SK-N-SH (cell line): ENCODE data around the gene METTL14. TPM values are rescaled to one million over a fixed set of nuclear protein-coding genes. Genes with fewer than 3 reads are reported as not detected.
A peak's percentile ranks its signal among the peaks of the same experiment; 100 is the strongest.

Experiments
- CTCF ChIA-PET: fragments of 300-600, 350-600 bp; formaldehyde crosslinking; extraction: SDS; loops from one replicate; lab custom pipeline; 2021; lab: Yijun Ruan, JAX
- POLR2A ChIA-PET: fragments of 350-600 bp; sonication (Branson Sonifier 250); formaldehyde crosslinking; extraction: SDS; loops from one replicate; lab custom pipeline; 2020; ENCODE audit warnings: antibody characterized with exemption, inconsistent platforms; lab: Yijun Ruan, JAX
- DNase-seq: peaks from one replicate; pipeline ENCODE4 v3.0.0; 2012
- H2AFZ ChIP-seq: fragments of 200-600 bp; sonication (generic); 2 replicates; pipeline ENCODE4 v1.8.1; 2016; ENCODE audit warnings: antibody characterized with exemption, mild to moderate bottlenecking, low read depth
- H3F3A ChIP-seq: fragments of 200-600 bp; sonication (generic); replicated peaks from 2 replicates; pipeline ENCODE3; 2016; ENCODE audit warnings: antibody characterized with exemption, mild to moderate bottlenecking; ENCODE audit not compliant: insufficient read depth
- H3K27ac ChIP-seq, 2 experiments: fragments of 200-500 bp in 1 of 2; fragments of 200-600 bp in 1 of 2; sonication (Bioruptor generic) in 1 of 2; sonication (generic), shearing (Covaris generic) in 1 of 2; 2 replicates each; pipeline versions ENCODE4 v1.5.1 to v1.6.1; 2014 to 2016; ENCODE audit warnings: low read depth in 2 of 2, inconsistent platforms in 1 of 2, low read length in 1 of 2, mild to moderate bottlenecking in 1 of 2, mixed read lengths in 1 of 2
- H3K27me3 ChIP-seq: fragments of 200-600 bp; sonication (generic), shearing (Covaris generic); 2 replicates; pipeline ENCODE4 v1.6.1; 2016; ENCODE audit warnings: mixed run types; ENCODE audit not compliant: insufficient read depth
- H3K36me3 ChIP-seq, 2 experiments: fragments of 200-500 bp in 1 of 2; fragments of 200-600 bp in 1 of 2; sonication (Bioruptor generic) in 1 of 2; sonication (generic) in 1 of 2; replicated peaks in 1 of 2; 2 replicates each; pipeline versions ENCODE3 to v1.5.1; 2014 to 2016; ENCODE audit warnings: low read length in 1 of 2, mild to moderate bottlenecking in 1 of 2; ENCODE audit not compliant: insufficient read depth in 2 of 2, control insufficient read depth in 1 of 2
- H3K4me1 ChIP-seq, 2 experiments: fragments of 200-500 bp in 1 of 2; fragments of 200-600 bp in 1 of 2; sonication (Bioruptor generic) in 1 of 2; sonication (generic), shearing (Covaris generic) in 1 of 2; 2 replicates each; pipeline versions ENCODE4 v1.5.1 to v1.6.1; 2014 to 2016; ENCODE audit warnings: low read depth in 1 of 2, low read length in 1 of 2, mixed run types in 1 of 2; ENCODE audit not compliant: insufficient read depth in 2 of 2, control insufficient read depth in 1 of 2
- H3K4me2 ChIP-seq: fragments of 200-600 bp; sonication (generic), shearing (Covaris generic); 2 replicates; pipeline ENCODE4 v1.6.1; 2017; ENCODE audit warnings: mixed run types
- H3K4me3 ChIP-seq, 2 experiments: fragments of 200-500 bp in 1 of 2; fragments of 200-600 bp in 1 of 2; sonication (Bioruptor generic) in 1 of 2; sonication (generic), shearing (Covaris generic) in 1 of 2; 2 replicates each; pipeline versions ENCODE4 v1.5.1 to v1.8.1; 2014 to 2016; ENCODE audit warnings: low read depth in 2 of 2, inconsistent platforms in 1 of 2, low read length in 1 of 2, mild to moderate bottlenecking in 1 of 2, mixed read lengths in 1 of 2, moderate library complexity in 1 of 2
- H3K79me2 ChIP-seq: fragments of 200-600 bp; sonication (generic); 2 replicates; pipeline ENCODE4 v1.8.1; 2017; ENCODE audit warnings: mild to moderate bottlenecking; ENCODE audit not compliant: insufficient read depth
- H3K9ac ChIP-seq: fragments of 200-600 bp; sonication (generic); 2 replicates; pipeline ENCODE4 v1.6.1; 2017; ENCODE audit warnings: mixed run types
- H3K9me2 ChIP-seq: fragments of 200-600 bp; sonication (generic); 2 replicates; pipeline ENCODE4 v1.6.1; 2017; ENCODE audit warnings: mixed run types
- H3K9me3 ChIP-seq: fragments of 200-600 bp; sonication (generic); 2 replicates; pipeline ENCODE4 v1.6.1; 2017; ENCODE audit warnings: mixed run types, mild to moderate bottlenecking, moderate library complexity
- H4K20me1 ChIP-seq: fragments of 200-600 bp; sonication (generic); 2 replicates; pipeline ENCODE4 v1.6.1; 2017; ENCODE audit warnings: mild to moderate bottlenecking, mixed run types; ENCODE audit not compliant: insufficient read depth
- CHD2 ChIP-seq: fragments of 150-350 bp; IDR thresholded peaks from 2 replicates; pipeline ENCODE4 v1.6.1; 2018; ENCODE audit warnings: low read length; ENCODE audit not compliant: partially characterized antibody
- CTCF ChIP-seq: fragments of 200-600 bp; sonication (generic); IDR thresholded peaks from 2 replicates; pipeline ENCODE4 v1.6.1; 2017; ENCODE audit warnings: antibody characterized with exemption, mild to moderate bottlenecking, moderate library complexity
- ELF1 ChIP-seq: IDR thresholded peaks from 2 replicates; pipeline ENCODE4 v1.4.0; 2012
- EP300 ChIP-seq, 2 experiments: IDR thresholded peaks; 2 replicates each; pipeline versions ENCODE4 v1.4.0 to v1.6.1; 2012; ENCODE audit warnings: borderline replicate concordance in 1 of 2, low read depth in 1 of 2, low read length in 1 of 2
- EZH2phosphoT487 ChIP-seq: fragments of 200-600 bp; sonication (generic); IDR thresholded peaks from 2 replicates; pipeline ENCODE4 v1.6.1; 2017; ENCODE audit warnings: low read depth, mixed run types, mild to moderate bottlenecking, antibody characterized with exemption, moderate library complexity, borderline replicate concordance
- FOSL2 ChIP-seq: IDR thresholded peaks from 2 replicates; pipeline ENCODE4 v1.4.0; 2012; ENCODE audit warnings: low read depth, mild to moderate bottlenecking, moderate library complexity, borderline replicate concordance
- FOXJ3 ChIP-seq: sonication (generic); formaldehyde crosslinking; IDR thresholded peaks from 2 replicates; pipeline ENCODE4 v1.5.1; 2020; ENCODE audit warnings: mild to moderate bottlenecking, missing genetic modification reagents
- GABPA ChIP-seq: IDR thresholded peaks from 2 replicates; pipeline ENCODE4 v1.4.0; 2012; ENCODE audit warnings: low read depth, mild to moderate bottlenecking
- IRF3 ChIP-seq: fragments of 150-350 bp; IDR thresholded peaks from 2 replicates; pipeline ENCODE4 v1.6.1; 2016; ENCODE audit warnings: mild to moderate bottlenecking, low read depth, low read length
- MAX ChIP-seq: IDR thresholded peaks from 2 replicates; pipeline ENCODE4 v1.4.0; 2012; ENCODE audit warnings: low read depth
- MEF2A ChIP-seq: IDR thresholded peaks from 2 replicates; pipeline ENCODE4 v1.4.0; 2012; ENCODE audit warnings: low read depth, borderline replicate concordance
- MXI1 ChIP-seq: IDR thresholded peaks from 2 replicates; pipeline ENCODE4 v1.6.1; 2012; ENCODE audit warnings: mild to moderate bottlenecking, low read depth, low read length, improper control_type of control experiment
- PBX3 ChIP-seq: IDR thresholded peaks from 2 replicates; pipeline ENCODE4; 2012
- POLR2AphosphoS5 ChIP-seq: IDR thresholded peaks from 2 replicates; pipeline ENCODE4 v1.6.1; 2012; ENCODE audit warnings: low read depth, low read length
- RAD21 ChIP-seq: IDR thresholded peaks from 2 replicates; pipeline ENCODE4 v1.6.1; 2012; ENCODE audit warnings: mild to moderate bottlenecking, low read length
- REST ChIP-seq: IDR thresholded peaks from 2 replicates; pipeline ENCODE4 v1.6.1; 2012; ENCODE audit warnings: mild to moderate bottlenecking, low read depth, low read length, moderate library complexity
- RXRA ChIP-seq: IDR thresholded peaks from 2 replicates; pipeline ENCODE4 v1.4.0; 2012; ENCODE audit warnings: low read depth, mild to moderate bottlenecking, borderline replicate concordance
- SIN3A ChIP-seq: IDR thresholded peaks from 2 replicates; pipeline ENCODE4 v1.6.1; 2012; ENCODE audit warnings: low read depth, mild to moderate bottlenecking, low read length, moderate library complexity, borderline replicate concordance
- TAF1 ChIP-seq: IDR thresholded peaks from 2 replicates; pipeline ENCODE4 v1.6.1; 2012; ENCODE audit warnings: low read depth, mild to moderate bottlenecking, low read length, moderate library complexity, borderline replicate concordance
- TCF12 ChIP-seq: IDR thresholded peaks from 2 replicates; pipeline ENCODE4 v1.4.0; 2012
- USF1 ChIP-seq: IDR thresholded peaks from 2 replicates; pipeline ENCODE4 v1.4.0; 2012; ENCODE audit warnings: low read depth, borderline replicate concordance
- YY1 ChIP-seq: IDR thresholded peaks from 2 replicates; pipeline ENCODE4 v1.4.0; 2012; ENCODE audit warnings: low read depth, mild to moderate bottlenecking
- ZBTB33 ChIP-seq: IDR thresholded peaks from 2 replicates; pipeline ENCODE4 v1.4.0; 2012; ENCODE audit warnings: low read depth, borderline replicate concordance
- WGBS: methylation state at CpG from one replicate; pipeline ENCODE4 v1.1.6; 2017; ENCODE audit warnings: low lambda C conversion rate; 5-methylcytosine and 5-hydroxymethylcytosine counted together
- polyA plus RNA-seq, 3 experiments: library from polyadenylated mRNA; depleted of rRNA; stranded (reverse); fragments of >200 nt; gene quantifications; 2 replicates each; pipeline ENCODE4 v1.2.3, GENCODE V29; 2012

The METTL14 gene
- polyA plus RNA-seq, 1 of the 3 experiments (the other 2 are of a cell fraction): 11.0 TPM

GRCh38 chr4:118758293-118758692 lies 73.1 kb downstream of the METTL14 start:
- Histone ChIP-seq H3K36me3 (peaks cover 33 to 63% of the 10 kb centered on the region in 2 experiments), H3K79me2 (peaks cover 75% of the 10 kb centered on the region), H3K9ac (no peak overlapping the region), H4K20me1 (peaks cover 5% of the 10 kb centered on the region; the same call in 1 of the 2 replicates), H3K27me3 (no peaks in the 10 kb centered on the region), H3K27ac (peak overlapping the region; percentile 69 to 99), H3K4me1 (peaks cover 62 to 69% of the 10 kb centered on the region in 2 experiments; a peak in 3 of 4 replicates), H3K9me2 (no peaks in the 10 kb centered on the region), H3F3A (peaks cover 31% of the 10 kb centered on the region), H3K4me3 (no peak overlapping the region), H3K9me3 (no peaks in the 10 kb centered on the region), H2AFZ (no peak overlapping the region), H3K4me2 (peak overlapping the region; percentile 23; the same call in 1 of the 2 replicates)
- 14% methylated on average over 5 of the region's 5 CpGs for WGBS
- no peak for DNase-seq
- ChIA-PET CTCF (interaction anchor here (1.0 to 1.5 kb wide), 2 partner anchors 14 to 284 kb away, joined by 3 to 4 read pairs; no protein-coding TSS in a partner anchor), POLR2A (no interaction called here)
- TF ChIP-seq RAD21 (no peak), FOXJ3 (CRISPR knock-in tag) (no peak), POLR2AphosphoS5 (peak; percentile 80; the same call in 1 of the 2 replicates), USF1 (no peak), CTCF (no peak), CHD2 (no peak), ZBTB33 (no peak), EZH2phosphoT487 (no peak), MAX (no peak), REST (no peak), FOSL2 (0 out of 2 replicates have a peak, but pooled peaks have one; percentile 15), ELF1 (no peak), MEF2A (peak; percentile 58; the same call in 1 of the 2 replicates), RXRA (no peak), TAF1 (no peak), PBX3 (peak; percentile 89), IRF3 (no peak), TCF12 (peak; percentile 98), YY1 (no peak), MXI1 (no peak), GABPA (no peak), EP300 (IDR thresholded peaks at IDR 0.05; ENCODE audit: borderline replicate concordance in 1 of 2, low read depth in 1 of 2, low read length in 1 of 2) (peak; percentile 57 to 86), SIN3A (no peak)
